Panc1 (cell line): Measurements from ENCODE around the gene GZMM. TPM values are rescaled to one million over a fixed set of nuclear protein-coding genes. Genes with fewer than 3 reads are reported as not detected.

ENCODE experiments used
- ATAC-seq: fragments of 200-7000 bp; cut with Tn5 transposase; 2 replicates; pipeline ENCODE4 v1.9.1; 2020; ENCODE audit warnings: mild to moderate bottlenecking, moderate library complexity
- BruUV-seq: library from RNA; stranded (reverse); fragments of 400-500 nt; replicated peaks from 2 replicates; lab custom pipeline; 2021; lab: Mats Ljungman, UMichigan
- CTCF ChIA-PET: fragments of 300-600 bp; sonication (Branson Sonifier 250); formaldehyde crosslinking; loops from one replicate; lab custom pipeline; 2022; ENCODE audit warnings: antibody characterized with exemption; lab: Charles Lee
- POLR2A ChIA-PET: fragments of 300-600 bp; sonication (Branson Sonifier 250); formaldehyde crosslinking; loops from one replicate; lab custom pipeline; 2022; ENCODE audit warnings: antibody characterized with exemption; lab: Charles Lee
- DNase-seq: peaks from one replicate; pipeline ENCODE4 v3.0.0-alpha.2; 2010; ENCODE audit warnings: low read depth, low spot score
- H3K27ac ChIP-seq: 2 replicates; pipeline ENCODE4 v1.5.1; 2011; ENCODE audit warnings: mild to moderate bottlenecking, low read length, inconsistent platforms
- H3K27me3 ChIP-seq: fragments of 200-500 bp; sonication (Bioruptor generic); 2 replicates; pipeline ENCODE4 v1.6.0; 2014; ENCODE audit warnings: low read length, inconsistent platforms; ENCODE audit not compliant: control insufficient read depth, insufficient read depth
- H3K36me3 ChIP-seq: fragments of 200-500 bp; sonication (Bioruptor generic); 2 replicates; pipeline ENCODE4 v1.5.1; 2014; ENCODE audit warnings: inconsistent platforms, mild to moderate bottlenecking, low read length, moderate library complexity; ENCODE audit not compliant: control insufficient read depth, insufficient read depth
- H3K4me1 ChIP-seq: 2 replicates; pipeline ENCODE4 v1.5.1; 2011; ENCODE audit warnings: inconsistent platforms, mild to moderate bottlenecking, low read length, moderate library complexity; ENCODE audit not compliant: control insufficient read depth, insufficient read depth
- H3K4me3 ChIP-seq, 2 experiments: 2 replicates each; pipeline ENCODE4 v1.5.1; 2011 to 2012; ENCODE audit warnings: low read depth in 2 of 2, low read length in 2 of 2, mild to moderate bottlenecking in 2 of 2, inconsistent platforms in 1 of 2, moderate library complexity in 1 of 2
- H3K9me3 ChIP-seq: fragments of 200-500 bp; sonication (Bioruptor generic); 2 replicates; pipeline ENCODE4 v1.5.1; 2014; ENCODE audit warnings: low read depth, mild to moderate bottlenecking, inconsistent platforms, low read length, moderate library complexity; ENCODE audit not compliant: control insufficient read depth, insufficient read depth
- POLR2AphosphoS5 ChIP-seq: IDR thresholded peaks from 2 replicates; pipeline ENCODE4 v1.6.1; 2012; ENCODE audit warnings: mild to moderate bottlenecking, low read depth, low read length, moderate library complexity
- SIN3A ChIP-seq: IDR thresholded peaks from 2 replicates; pipeline ENCODE4 v1.6.1; 2012; ENCODE audit warnings: low read depth, mild to moderate bottlenecking, low read length, moderate library complexity, borderline replicate concordance; ENCODE audit not compliant: insufficient read depth
- TCF7L2 ChIP-seq: IDR thresholded peaks from 2 replicates; pipeline ENCODE4 v1.6.1; 2011; ENCODE audit warnings: mild to moderate bottlenecking, low read depth, low read length, inconsistent platforms
- in situ Hi-C: cut with HindIII; loops from 2 replicates; pipeline ENCODE4 v1.10.0; 2016; ENCODE audit warnings: low sequenced_read_pairs, low pct_unique_long_range_greater_than_20kb
- intact Hi-C: fragments of 100-400 bp; cut with micrococcal nuclease; formaldehyde crosslinking; loops from one replicate; pipeline ENCODE4 v1.10.0; 2022; ENCODE audit not compliant: unreplicated experiment
- total RNA-seq: library from RNA; stranded (reverse); gene quantifications from one replicate; pipeline ENCODE4 v1.2.1, GENCODE V29; 2021; ENCODE audit not compliant: unreplicated experiment
- TF ChIP-seq, protein P1 (sequence below), 2 experiments: IDR thresholded peaks; 2 replicates each; pipeline ENCODE4 v1.6.1; 2011 to 2012; ENCODE audit warnings: low read depth in 2 of 2, control low read depth in 1 of 2, low read length in 1 of 2, mild to moderate bottlenecking in 1 of 2, moderate library complexity in 1 of 2; ENCODE audit not compliant: insufficient read depth in 1 of 2
- TF ChIP-seq, protein P2 (sequence below): fragments of 450-650 bp; IDR thresholded peaks from 2 replicates; pipeline ENCODE4 v1.5.1; 2017; ENCODE audit warnings: mild to moderate bottlenecking

The GZMM gene
- total RNA-seq, 1 experiment from 2014 or later, result 0.69 TPM

- CTCF ChIA-PET, result interaction anchor here (0.6 kb wide), 1 partner anchor 124 kb away, joined by 7 read pairs; no protein-coding TSS in a partner anchor
- Histone ChIP-seq H3K27me3 (no peaks in the 10 kb centered on the region), H3K27ac (no peak overlapping the region), H3K36me3 (no peaks in the 10 kb centered on the region), H3K4me3 (no peak overlapping the region), H3K9me3 (no peaks in the 10 kb centered on the region), H3K4me1 (peaks cover 6% of the 10 kb centered on the region)
- DNase-seq (no peak), ATAC-seq (no peak)
- POLR2A ChIA-PET, result no interaction called here
- in situ Hi-C loops (no loop called here), intact Hi-C loops (no loop called here)
- no TSS peak for BruUV-seq
- TF ChIP-seq, protein P1, sequence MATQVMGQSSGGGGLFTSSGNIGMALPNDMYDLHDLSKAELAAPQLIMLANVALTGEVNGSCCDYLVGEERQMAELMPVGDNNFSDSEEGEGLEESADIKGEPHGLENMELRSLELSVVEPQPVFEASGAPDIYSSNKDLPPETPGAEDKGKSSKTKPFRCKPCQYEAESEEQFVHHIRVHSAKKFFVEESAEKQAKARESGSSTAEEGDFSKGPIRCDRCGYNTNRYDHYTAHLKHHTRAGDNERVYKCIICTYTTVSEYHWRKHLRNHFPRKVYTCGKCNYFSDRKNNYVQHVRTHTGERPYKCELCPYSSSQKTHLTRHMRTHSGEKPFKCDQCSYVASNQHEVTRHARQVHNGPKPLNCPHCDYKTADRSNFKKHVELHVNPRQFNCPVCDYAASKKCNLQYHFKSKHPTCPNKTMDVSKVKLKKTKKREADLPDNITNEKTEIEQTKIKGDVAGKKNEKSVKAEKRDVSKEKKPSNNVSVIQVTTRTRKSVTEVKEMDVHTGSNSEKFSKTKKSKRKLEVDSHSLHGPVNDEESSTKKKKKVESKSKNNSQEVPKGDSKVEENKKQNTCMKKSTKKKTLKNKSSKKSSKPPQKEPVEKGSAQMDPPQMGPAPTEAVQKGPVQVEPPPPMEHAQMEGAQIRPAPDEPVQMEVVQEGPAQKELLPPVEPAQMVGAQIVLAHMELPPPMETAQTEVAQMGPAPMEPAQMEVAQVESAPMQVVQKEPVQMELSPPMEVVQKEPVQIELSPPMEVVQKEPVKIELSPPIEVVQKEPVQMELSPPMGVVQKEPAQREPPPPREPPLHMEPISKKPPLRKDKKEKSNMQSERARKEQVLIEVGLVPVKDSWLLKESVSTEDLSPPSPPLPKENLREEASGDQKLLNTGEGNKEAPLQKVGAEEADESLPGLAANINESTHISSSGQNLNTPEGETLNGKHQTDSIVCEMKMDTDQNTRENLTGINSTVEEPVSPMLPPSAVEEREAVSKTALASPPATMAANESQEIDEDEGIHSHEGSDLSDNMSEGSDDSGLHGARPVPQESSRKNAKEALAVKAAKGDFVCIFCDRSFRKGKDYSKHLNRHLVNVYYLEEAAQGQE (IDR thresholded peaks at IDR 0.05; ENCODE audit: insufficient read depth in 1 of 2, low read depth in 2 of 2, low read length in 1 of 2), result no peak
- TF ChIP-seq TCF7L2, result no peak
- TF ChIP-seq, protein P2, sequence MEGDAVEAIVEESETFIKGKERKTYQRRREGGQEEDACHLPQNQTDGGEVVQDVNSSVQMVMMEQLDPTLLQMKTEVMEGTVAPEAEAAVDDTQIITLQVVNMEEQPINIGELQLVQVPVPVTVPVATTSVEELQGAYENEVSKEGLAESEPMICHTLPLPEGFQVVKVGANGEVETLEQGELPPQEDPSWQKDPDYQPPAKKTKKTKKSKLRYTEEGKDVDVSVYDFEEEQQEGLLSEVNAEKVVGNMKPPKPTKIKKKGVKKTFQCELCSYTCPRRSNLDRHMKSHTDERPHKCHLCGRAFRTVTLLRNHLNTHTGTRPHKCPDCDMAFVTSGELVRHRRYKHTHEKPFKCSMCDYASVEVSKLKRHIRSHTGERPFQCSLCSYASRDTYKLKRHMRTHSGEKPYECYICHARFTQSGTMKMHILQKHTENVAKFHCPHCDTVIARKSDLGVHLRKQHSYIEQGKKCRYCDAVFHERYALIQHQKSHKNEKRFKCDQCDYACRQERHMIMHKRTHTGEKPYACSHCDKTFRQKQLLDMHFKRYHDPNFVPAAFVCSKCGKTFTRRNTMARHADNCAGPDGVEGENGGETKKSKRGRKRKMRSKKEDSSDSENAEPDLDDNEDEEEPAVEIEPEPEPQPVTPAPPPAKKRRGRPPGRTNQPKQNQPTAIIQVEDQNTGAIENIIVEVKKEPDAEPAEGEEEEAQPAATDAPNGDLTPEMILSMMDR, result no peak
- no peak for TF ChIP-seq POLR2AphosphoS5
- TF ChIP-seq SIN3A, result no peak
Measured at GRCh38 chr19:498511-498891, 45.4 kb upstream of the GZMM start.

DNA sequence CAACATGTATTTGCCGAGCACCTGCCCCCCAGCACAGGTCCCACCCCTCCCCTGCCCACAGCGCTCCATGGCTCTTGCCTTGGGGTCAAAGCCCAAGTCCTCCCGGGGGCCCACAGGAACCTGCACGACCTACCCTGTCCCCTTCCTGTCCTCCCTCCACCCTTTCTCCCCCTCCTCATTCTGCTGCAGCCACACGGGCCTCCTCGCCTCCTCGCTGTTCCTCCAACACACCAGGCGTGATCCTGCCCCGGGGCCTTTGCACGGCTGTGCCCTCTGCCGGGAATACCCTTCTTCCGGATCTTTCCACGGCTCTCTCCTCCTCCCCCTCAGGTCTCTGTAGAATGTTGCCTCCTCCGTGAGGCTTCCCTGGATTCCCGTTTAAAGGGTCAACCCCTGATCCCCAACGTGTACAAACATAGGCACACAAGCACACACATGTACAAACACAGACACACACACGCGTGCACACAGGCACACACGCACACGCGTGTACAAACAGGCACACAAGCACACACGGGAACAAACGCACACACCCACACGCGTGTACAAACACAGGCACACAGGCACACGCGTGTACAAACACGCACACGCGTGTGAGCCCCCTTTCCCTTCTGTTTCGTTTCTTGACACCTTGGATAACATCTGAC lies 44.8 kb upstream of the GZMM start:
- ChIA-PET CTCF (no interaction called here), POLR2A (no interaction called here)
- BruUV-seq, result no TSS peak
- no peak overlapping the region for H3K4me3 ChIP-seq
- no peak overlapping the region for H3K27ac ChIP-seq
- TF ChIP-seq POLR2AphosphoS5 (no peak), SIN3A (no peak), TCF7L2 (no peak)
- TF ChIP-seq, protein P2, result no peak
- TF ChIP-seq, protein P1 (IDR thresholded peaks at IDR 0.05; ENCODE audit: insufficient read depth in 1 of 2, low read depth in 2 of 2, low read length in 1 of 2), result no peak
- in situ Hi-C loops (no loop called here), intact Hi-C loops (no loop called here)
- no peaks in the 10 kb centered on the region for H3K9me3 ChIP-seq
- H3K27me3 ChIP-seq, result no peaks in the 10 kb centered on the region
- H3K36me3 ChIP-seq, result no peaks in the 10 kb centered on the region
- ATAC-seq (no peak), DNase-seq (no peak)
- H3K4me1 ChIP-seq, result peaks cover 5% of the 10 kb centered on the region
